Effector memory CD8-positive, alpha-beta T cell (primary cell): ENCODE data around the gene HOXD12.

Source experiments
- ATAC-seq: fragments of 150-1000 bp; cut with Tn5 transposase; replicated peaks from 2 replicates; pipeline ENCODE4 v1.10.0; 2021; ENCODE audit warnings: mild to moderate bottlenecking, moderate library complexity
- DNase-seq, 3 experiments: peaks; one replicate each; pipeline ENCODE4 v3.0.0; 2021
- H3K27ac Mint-ChIP-seq, 2 donors: one replicate each; pipeline ENCODE4 v1.8.0; 2022; ENCODE audit warnings: mild to moderate bottlenecking in 2 of 2, mixed read lengths in 2 of 2, moderate library complexity in 2 of 2
- H3K27me3 Mint-ChIP-seq, 2 donors: one replicate each; pipeline ENCODE4 v1.8.0; 2022; ENCODE audit warnings: mixed read lengths in 2 of 2
- H3K36me3 Mint-ChIP-seq: one replicate; pipeline ENCODE4 v1.8.0; 2022; ENCODE audit warnings: mild to moderate bottlenecking, moderate library complexity, mixed read lengths; ENCODE audit not compliant: insufficient read depth
- H3K4me1 Mint-ChIP-seq, 2 donors: one replicate each; pipeline ENCODE4 v1.8.0; 2022; ENCODE audit warnings: low read depth in 2 of 2, mixed read lengths in 2 of 2
- H3K4me3 Mint-ChIP-seq, 2 donors: one replicate each; pipeline ENCODE4 v1.8.0; 2022; ENCODE audit warnings: mild to moderate bottlenecking in 2 of 2, mixed read lengths in 2 of 2, moderate library complexity in 2 of 2
- H3K9me3 Mint-ChIP-seq, 2 donors: one replicate each; pipeline ENCODE4 v1.8.0; 2022; ENCODE audit warnings: mixed read lengths in 2 of 2

HOXD12 gene

DNA sequence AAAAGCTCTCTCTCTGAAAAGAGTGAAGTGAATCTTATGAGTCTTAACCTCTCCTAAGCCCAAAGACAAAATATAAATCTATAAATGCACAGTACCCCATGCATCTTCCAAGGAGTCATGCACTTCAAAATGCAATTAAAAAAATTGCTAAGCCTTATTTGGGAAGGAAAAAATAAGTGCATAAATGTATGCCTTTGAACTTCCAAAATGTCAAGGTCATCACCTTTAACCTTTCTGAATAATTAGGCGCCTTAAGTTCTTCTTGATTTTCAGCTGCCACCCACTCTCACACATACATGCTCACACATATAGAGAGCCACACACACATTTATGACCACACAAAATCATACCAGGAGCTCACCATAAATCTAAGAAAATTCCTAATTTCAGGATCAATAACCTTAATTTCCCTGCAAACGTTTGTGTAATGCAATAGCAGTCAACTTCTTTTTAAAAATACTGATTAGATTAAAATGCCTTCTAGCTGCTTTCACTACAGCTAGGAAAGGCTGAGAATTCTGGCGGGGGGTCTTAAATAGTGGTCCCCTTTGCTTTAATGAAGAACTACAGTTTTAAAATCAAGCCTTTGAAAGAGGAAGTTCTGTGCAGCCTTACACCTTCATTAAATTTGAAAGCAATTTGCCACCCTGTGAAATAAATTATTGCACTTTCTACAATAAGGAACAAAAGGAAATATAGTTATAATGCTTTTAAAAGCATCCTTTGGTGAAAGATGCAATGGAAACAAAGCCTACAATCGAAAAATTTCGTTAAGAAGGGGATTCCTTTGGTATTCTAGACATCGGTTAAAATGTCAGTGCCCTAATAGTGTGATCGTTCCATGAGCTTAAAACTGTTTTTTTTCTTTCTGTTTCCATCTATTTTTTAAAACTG lies 11.1 kb downstream of the HOXD12 start:
- H3K27ac Mint-ChIP-seq, result no peak overlapping the region

DNA sequence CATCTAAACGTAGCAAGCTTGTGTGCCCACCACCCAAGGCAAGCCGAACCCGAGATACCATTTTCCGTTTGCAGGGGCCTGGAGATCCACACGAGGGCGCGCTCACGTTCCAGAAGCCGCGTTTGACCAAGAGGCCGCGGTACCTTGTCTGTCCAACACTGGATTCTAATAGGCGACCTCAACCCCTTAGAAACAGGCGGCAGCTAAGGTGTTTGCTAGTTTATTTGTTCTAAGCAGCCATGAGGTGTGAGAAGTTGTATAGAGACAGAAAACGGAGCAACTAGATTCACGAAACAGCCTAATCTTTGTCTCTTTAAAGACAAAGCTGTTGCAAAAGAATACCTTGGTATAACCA lies 11.7 kb downstream of the HOXD12 start:
- Mint-ChIP-seq H3K9me3 (no peaks in the 10 kb centered on the region), H3K27ac (no peak overlapping the region), H3K27me3 (peaks cover 73 to 86% of the 10 kb centered on the region in 2 donors), H3K36me3 (peaks cover 39% of the 10 kb centered on the region), H3K4me1 (peaks cover 6 to 10% of the 10 kb centered on the region in 2 donors), H3K4me3 (peak overlapping the region in 1 of 2 donors; percentile 42)
- ATAC-seq (no peak), DNase-seq (no peak)

More for the DNA sequence above, 11.1 kb downstream of the HOXD12 start:
- Mint-ChIP-seq H3K9me3 (no peaks in the 10 kb centered on the region), H3K27me3 (peaks cover 73 to 86% of the 10 kb centered on the region in 2 donors), H3K4me1 (peaks cover 12 to 14% of the 10 kb centered on the region in 2 donors), H3K36me3 (peaks cover 42% of the 10 kb centered on the region), H3K4me3 (peak overlapping the region in 1 of 2 donors; percentile 42)
- DNase-seq (no peak), ATAC-seq (no peak)

GRCh38 chr2:176111846-176112374 lies 12.3 kb downstream of the HOXD12 start:
- no peak overlapping the region for H3K4me3 Mint-ChIP-seq
- H3K27ac Mint-ChIP-seq, result no peak overlapping the region
- H3K4me1 Mint-ChIP-seq, result peaks cover 5 to 7% of the 10 kb centered on the region in 2 donors
- ATAC-seq, result no peak
- H3K9me3 Mint-ChIP-seq, result no peaks in the 10 kb centered on the region
- peaks cover 42% of the 10 kb centered on the region for H3K36me3 Mint-ChIP-seq
- H3K27me3 Mint-ChIP-seq, result peaks cover 76 to 86% of the 10 kb centered on the region in 2 donors
- no peak for DNase-seq

DNA sequence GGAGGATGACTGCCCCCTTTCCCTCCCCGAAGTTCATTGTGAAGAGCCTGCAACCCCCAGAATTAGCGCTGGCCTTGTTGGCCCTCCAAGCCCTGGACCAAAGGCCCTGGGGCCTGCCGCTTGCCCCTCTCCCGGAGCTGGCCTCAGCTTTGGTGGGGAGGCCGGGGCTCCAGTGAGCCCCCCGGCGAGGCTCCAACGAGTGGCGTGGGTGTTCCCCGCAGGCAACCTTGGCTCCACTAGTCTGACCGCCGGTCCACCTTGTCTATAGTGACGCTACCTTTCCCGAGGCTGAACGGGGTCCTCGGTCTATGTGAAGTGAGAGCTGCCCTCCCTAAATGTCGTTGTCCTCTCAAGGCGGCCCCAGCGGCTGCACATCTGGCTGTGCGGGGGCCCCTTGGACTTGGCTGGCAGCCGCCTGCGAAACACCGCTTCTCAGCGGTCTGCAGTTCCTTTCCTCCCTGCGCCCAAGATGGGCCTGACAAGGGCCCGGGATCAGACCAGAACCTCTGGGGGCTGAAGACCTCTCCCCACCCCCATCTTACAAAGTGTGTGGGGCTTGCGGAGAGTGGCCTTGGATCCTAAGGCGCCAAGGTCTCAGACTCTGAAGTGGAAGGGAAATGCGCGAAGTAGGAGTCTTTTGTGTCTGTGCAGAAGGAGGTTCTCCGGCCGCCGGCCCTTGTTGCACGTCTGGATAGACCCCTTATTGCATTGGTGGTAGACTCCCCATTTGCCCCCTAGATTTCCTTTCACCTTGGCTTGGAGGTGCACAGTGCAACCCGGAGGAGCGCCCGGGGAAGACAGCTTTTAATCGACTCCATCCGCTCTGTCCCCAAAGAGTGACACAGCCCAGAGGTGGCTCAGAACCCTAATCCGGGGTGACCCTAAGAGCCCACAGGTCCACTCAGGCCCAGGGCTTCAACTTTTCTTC lies 13.0 kb downstream of the HOXD12 start:
- Mint-ChIP-seq H3K9me3 (no peaks in the 10 kb centered on the region), H3K27me3 (peaks cover 83 to 90% of the 10 kb centered on the region in 2 donors), H3K36me3 (peaks cover 48% of the 10 kb centered on the region), H3K27ac (no peak overlapping the region), H3K4me1 (peaks cover 3 to 7% of the 10 kb centered on the region in 2 donors), H3K4me3 (no peak overlapping the region)
- ATAC-seq (no peak), DNase-seq (no peak)

- Mint-ChIP-seq H3K4me3 (no peak overlapping the region), H3K27me3 (peaks cover 90 to 97% of the 10 kb centered on the region in 2 donors), H3K27ac (no peak overlapping the region), H3K4me1 (peaks cover 7 to 11% of the 10 kb centered on the region in 2 donors), H3K9me3 (no peaks in the 10 kb centered on the region), H3K36me3 (peaks cover 43% of the 10 kb centered on the region)
- no peak for ATAC-seq
- no peak for DNase-seq
These were observed 14.7 kb downstream of the HOXD12 start for GRCh38 chr2:176114120-176114929.

DNA sequence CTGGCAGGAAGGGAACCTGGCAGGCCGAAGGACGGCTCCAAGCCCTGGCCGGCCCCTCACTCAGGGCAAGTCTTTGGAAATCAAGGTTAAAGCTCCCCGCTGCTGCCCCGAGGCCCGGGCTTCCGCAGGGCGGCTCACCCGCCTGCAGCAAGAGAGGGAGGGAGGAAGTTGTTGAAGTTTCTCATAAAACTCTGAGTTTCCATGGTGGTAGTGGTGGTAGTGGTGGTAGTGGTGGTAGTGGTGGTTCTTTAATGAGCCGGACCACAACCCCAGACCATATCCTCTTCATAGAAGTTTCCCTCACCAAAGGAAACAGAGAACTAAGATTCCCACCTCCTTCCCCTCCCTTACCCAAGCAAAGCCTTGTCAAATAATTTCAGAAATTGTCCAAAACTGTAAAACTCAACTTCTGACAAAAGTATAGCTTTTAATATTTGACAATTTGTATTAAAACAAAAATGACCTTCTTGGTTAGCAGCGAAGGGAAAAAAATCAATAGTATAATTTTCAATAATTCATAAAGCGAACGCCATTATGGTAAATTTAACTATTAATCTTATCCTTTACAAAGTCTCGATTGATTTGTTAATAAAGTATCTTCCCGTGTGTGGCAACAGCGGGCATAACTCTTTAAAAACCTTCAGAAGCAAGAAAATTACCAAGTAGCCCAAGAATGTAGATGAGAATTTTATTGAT lies 15.5 kb downstream of the HOXD12 start:
- DNase-seq (no peak), ATAC-seq (no peak)
- no peak overlapping the region for H3K27ac Mint-ChIP-seq
- no peak overlapping the region for H3K4me3 Mint-ChIP-seq
- H3K27me3 Mint-ChIP-seq, result peaks cover 90 to 97% of the 10 kb centered on the region in 2 donors
- peaks cover 7 to 9% of the 10 kb centered on the region in 2 donors for H3K4me1 Mint-ChIP-seq
- peaks cover 39% of the 10 kb centered on the region for H3K36me3 Mint-ChIP-seq
- no peaks in the 10 kb centered on the region for H3K9me3 Mint-ChIP-seq

DNA sequence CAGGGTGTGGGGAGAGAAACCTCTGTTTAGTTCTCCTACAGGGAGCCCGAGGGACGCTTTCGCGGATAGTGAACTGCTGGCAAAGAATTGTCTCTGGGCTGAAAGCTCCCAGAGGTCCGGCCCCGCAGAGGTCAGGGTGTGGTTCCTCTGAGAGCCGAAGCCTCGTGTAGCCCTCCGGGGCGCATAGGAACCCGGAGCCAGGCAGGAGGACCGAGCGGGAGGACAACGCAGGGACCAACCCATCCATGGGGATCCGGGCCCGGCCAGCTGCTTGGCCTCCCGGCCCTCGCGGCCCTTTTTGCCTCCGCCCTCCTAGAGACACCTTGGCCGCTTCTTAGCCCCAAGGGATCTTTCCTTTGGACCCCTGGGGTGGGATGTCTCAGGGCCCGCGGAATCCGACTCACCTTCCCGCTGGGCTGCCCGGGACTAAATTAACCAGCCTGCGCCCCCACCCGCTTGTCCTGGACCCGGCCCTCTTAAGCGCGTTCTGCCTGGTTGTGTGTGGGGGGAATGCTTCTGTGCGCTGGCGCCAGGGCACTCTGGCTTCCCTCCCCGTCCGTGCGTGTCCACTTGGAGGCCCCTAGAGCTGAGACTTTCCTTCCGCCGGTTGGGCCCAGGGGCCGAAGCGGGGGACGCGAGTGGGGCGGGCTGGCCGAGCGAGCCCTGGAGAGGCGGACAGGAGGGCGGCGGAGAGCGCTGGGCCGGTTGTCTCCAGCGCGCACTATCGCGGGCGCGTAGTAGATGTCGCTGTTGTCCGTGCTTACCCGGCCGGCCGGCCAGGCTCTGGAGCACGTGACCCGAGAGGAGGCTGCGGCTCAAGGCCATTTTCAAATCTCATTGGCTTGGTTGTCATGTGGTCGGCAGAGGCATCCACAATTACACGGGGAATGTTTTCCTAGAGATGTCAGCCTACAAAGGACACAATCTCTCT lies 16.6 kb downstream of the HOXD12 start, which contains the start of gene HOXD10:
TSS of gene HOXD10 (plus strand) at position 896 of the 931 bp plus-strand sequence. CDS start 56 bp downstream, outside the sequence.
- Mint-ChIP-seq H3K27ac (peak within 1 kb of the TSS in 1 of 2 donors; percentile 29), H3K36me3 (peaks cover 43% of the 10 kb centered on the region), H3K9me3 (no peaks in the 10 kb centered on the region), H3K4me1 (peaks cover 6 to 9% of the 10 kb centered on the region in 2 donors), H3K27me3 (peaks cover 90 to 97% of the 10 kb centered on the region in 2 donors), H3K4me3 (no peak within 1 kb of the TSS)
- DNase-seq (no peak), ATAC-seq (no peak)

GRCh38 chr2:176117162-176117822 lies 17.7 kb downstream of the HOXD12 start:
- Mint-ChIP-seq H3K4me1 (peaks cover 4 to 9% of the 10 kb centered on the region in 2 donors), H3K4me3 (no peak overlapping the region), H3K9me3 (no peaks in the 10 kb centered on the region), H3K36me3 (peaks cover 39% of the 10 kb centered on the region), H3K27ac (peak overlapping the region in 1 of 2 donors; percentile 29), H3K27me3 (peaks cover 85 to 91% of the 10 kb centered on the region in 2 donors)
- DNase-seq (no peak), ATAC-seq (no peak)

DNA sequence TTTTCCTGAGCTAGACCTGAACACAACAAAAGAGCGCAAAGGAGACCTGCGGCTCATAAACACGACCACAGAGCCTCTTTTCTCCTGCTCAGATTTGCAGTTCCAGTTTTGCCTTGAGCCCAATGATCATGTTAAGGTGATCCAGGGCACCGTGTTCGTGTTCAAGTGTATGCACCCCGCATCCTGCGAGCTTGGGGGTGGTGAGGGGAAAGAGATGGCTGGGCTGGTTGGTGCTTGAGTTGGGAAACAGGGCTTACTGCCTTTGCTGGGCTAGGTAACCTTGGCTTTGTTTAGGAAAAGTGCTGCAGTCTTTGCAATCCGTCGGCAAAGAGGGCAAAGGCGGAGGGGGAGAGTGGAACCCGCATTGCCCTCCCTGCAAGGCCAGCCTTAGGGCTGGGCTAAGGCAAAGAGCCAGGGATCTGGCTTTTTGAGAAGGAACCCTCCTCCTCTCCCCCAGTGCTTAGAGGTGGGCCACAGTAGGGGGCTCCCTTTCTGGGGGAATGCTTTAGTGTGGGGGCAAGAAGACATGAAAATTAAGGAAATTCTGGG lies 18.3 kb downstream of the HOXD12 start:
- Mint-ChIP-seq H3K4me1 (peaks cover 4 to 9% of the 10 kb centered on the region in 2 donors), H3K27me3 (peaks cover 79 to 85% of the 10 kb centered on the region in 2 donors), H3K27ac (no peak overlapping the region), H3K36me3 (peaks cover 38% of the 10 kb centered on the region), H3K9me3 (no peaks in the 10 kb centered on the region), H3K4me3 (no peak overlapping the region)
- ATAC-seq (no peak), DNase-seq (no peak)

DNA sequence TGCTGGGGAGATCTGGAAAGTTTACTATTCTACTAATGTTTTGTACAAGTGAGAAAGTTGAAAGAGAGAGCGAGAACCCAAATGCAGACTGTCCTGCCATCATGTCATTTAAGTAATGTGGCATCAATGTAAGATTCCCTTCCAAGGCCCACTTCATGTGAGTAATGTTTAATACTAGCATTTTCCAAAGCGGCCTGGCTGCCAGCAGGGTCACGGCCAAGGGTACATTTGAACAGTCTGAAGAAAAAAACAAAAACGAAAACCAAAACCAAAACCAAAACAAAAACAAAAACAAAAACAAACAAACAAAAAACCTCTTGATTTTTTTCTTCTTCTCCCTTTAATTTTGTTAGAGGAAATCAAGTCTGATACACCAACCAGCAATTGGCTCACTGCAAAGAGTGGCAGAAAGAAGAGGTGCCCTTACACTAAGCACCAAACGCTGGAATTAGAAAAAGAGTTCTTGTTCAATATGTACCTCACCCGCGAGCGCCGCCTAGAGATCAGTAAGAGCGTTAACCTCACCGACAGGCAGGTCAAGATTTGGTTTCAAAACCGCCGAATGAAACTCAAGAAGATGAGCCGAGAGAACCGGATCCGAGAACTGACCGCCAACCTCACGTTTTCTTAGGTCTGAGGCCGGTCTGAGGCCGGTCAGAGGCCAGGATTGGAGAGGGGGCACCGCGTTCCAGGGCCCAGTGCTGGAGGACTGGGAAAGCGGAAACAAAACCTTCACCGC lies 19.2 kb downstream of the HOXD12 start:
- Mint-ChIP-seq H3K9me3 (no peaks in the 10 kb centered on the region), H3K36me3 (peaks cover 41% of the 10 kb centered on the region), H3K4me1 (peaks cover 4 to 9% of the 10 kb centered on the region in 2 donors), H3K4me3 (peak overlapping the region; percentile 23 to 29), H3K27ac (no peak overlapping the region), H3K27me3 (peaks cover 77 to 81% of the 10 kb centered on the region in 2 donors)
- DNase-seq (no peak), ATAC-seq (no peak)
